WTC11 (cell line): ENCODE data around the gene NES. TPM values are rescaled to one million over a fixed set of nuclear protein-coding genes. Genes with fewer than 3 reads are reported as not detected.

ENCODE experiments used
- ATAC-seq: fragments of 200-7000 bp; cut with Tn5 transposase; 2 replicates; pipeline ENCODE4 v1.10.0; 2021; ENCODE audit warnings: mild to moderate bottlenecking, moderate library complexity
- CTCF ChIA-PET: fragments of 300-600 bp; sonication (Branson Sonifier 250); formaldehyde crosslinking; loops from one replicate; lab custom pipeline; 2021; ENCODE audit warnings: antibody characterized with exemption; lab: Charles Lee
- POLR2A ChIA-PET: fragments of 350-600 bp; sonication (Branson Sonifier 250); formaldehyde crosslinking; loops from one replicate; lab custom pipeline; 2021; ENCODE audit warnings: antibody characterized with exemption; lab: Charles Lee
- DNase-seq: peaks from one replicate; pipeline ENCODE4 v3.0.0; 2021; ENCODE audit warnings: low spot score
- H3K27ac Mint-ChIP-seq: 2 replicates; pipeline ENCODE4 v1.8.0; 2021; ENCODE audit warnings: mixed read lengths
- H3K27me3 Mint-ChIP-seq: 2 replicates; pipeline ENCODE4 v1.8.0; 2021; ENCODE audit warnings: low read depth, mild to moderate bottlenecking, moderate library complexity, mixed read lengths
- H3K36me3 Mint-ChIP-seq: 2 replicates; pipeline ENCODE4 v1.8.0; 2021; ENCODE audit warnings: mixed read lengths
- H3K4me1 Mint-ChIP-seq: 2 replicates; pipeline ENCODE4 v1.8.0; 2022; ENCODE audit warnings: mixed read lengths
- H3K4me3 Mint-ChIP-seq: 2 replicates; pipeline ENCODE4 v1.8.0; 2021; ENCODE audit warnings: mild to moderate bottlenecking, moderate library complexity, mixed read lengths
- H3K9me3 Mint-ChIP-seq: 2 replicates; pipeline ENCODE4 v1.8.0; 2021; ENCODE audit warnings: mixed read lengths
- E2F1 ChIP-seq: sonication (generic); formaldehyde crosslinking; IDR thresholded peaks from 2 replicates; pipeline ENCODE4 v1.8.0; 2022; ENCODE audit warnings: mild to moderate bottlenecking, missing genetic modification reagents
- EMX1 ChIP-seq: fragments of 250-450 bp; sonication (Bioruptor Pico); IDR thresholded peaks from 2 replicates; pipeline ENCODE4 v1.8.0; 2021; ENCODE audit warnings: mild to moderate bottlenecking
- ETV6 ChIP-seq: sonication (generic); formaldehyde crosslinking; IDR thresholded peaks from 2 replicates; pipeline ENCODE4 v1.8.1; 2022; ENCODE audit warnings: mild to moderate bottlenecking, missing genetic modification reagents
- GABPB1 ChIP-seq: sonication (generic); formaldehyde crosslinking; IDR thresholded peaks from 2 replicates; pipeline ENCODE4 v1.8.1; 2023; ENCODE audit warnings: mild to moderate bottlenecking, missing genetic modification reagents
- IRF2 ChIP-seq: sonication (generic); formaldehyde crosslinking; IDR thresholded peaks from 2 replicates; pipeline ENCODE4 v1.8.0; 2022; ENCODE audit warnings: low read depth, missing genetic modification reagents, borderline replicate concordance
- NFATC4 ChIP-seq: fragments of 250-450 bp; sonication (Bioruptor Pico); IDR thresholded peaks from 2 replicates; pipeline ENCODE4 v1.9.0; 2021; ENCODE audit warnings: mild to moderate bottlenecking
- NR1H2 ChIP-seq: sonication (generic); formaldehyde crosslinking; IDR thresholded peaks from 2 replicates; pipeline ENCODE4 v1.9.0; 2021; ENCODE audit warnings: mild to moderate bottlenecking, moderate library complexity, missing genetic modification reagents
- RORB ChIP-seq: fragments of 250-450 bp; sonication (Bioruptor Pico); IDR thresholded peaks from 2 replicates; pipeline ENCODE4 v1.9.0; 2021; ENCODE audit warnings: mild to moderate bottlenecking
- SMAD4 ChIP-seq: sonication (generic); formaldehyde crosslinking; IDR thresholded peaks from 2 replicates; pipeline ENCODE4 v1.8.0; 2022; ENCODE audit warnings: mild to moderate bottlenecking, missing genetic modification reagents
- SP1 ChIP-seq: sonication (generic); formaldehyde crosslinking; conservative IDR thresholded peaks from 2 replicates; pipeline ENCODE4 v1.8.1; 2022; ENCODE audit warnings: missing genetic modification reagents
- TEAD4 ChIP-seq: sonication (generic); formaldehyde crosslinking; IDR thresholded peaks from 2 replicates; pipeline ENCODE4 v1.8.0; 2022; ENCODE audit warnings: mild to moderate bottlenecking, missing genetic modification reagents
- TP53 ChIP-seq: sonication (generic); formaldehyde crosslinking; IDR thresholded peaks from 2 replicates; pipeline ENCODE4 v1.8.1; 2023; ENCODE audit warnings: mild to moderate bottlenecking, missing genetic modification reagents
- ZBTB21 ChIP-seq: sonication (generic); formaldehyde crosslinking; IDR thresholded peaks from 2 replicates; pipeline ENCODE4 v1.8.1; 2023; ENCODE audit warnings: mild to moderate bottlenecking, missing genetic modification reagents, borderline replicate concordance
- ZBTB43 ChIP-seq: sonication (generic); formaldehyde crosslinking; IDR thresholded peaks from 2 replicates; pipeline ENCODE4 v1.8.1; 2023; ENCODE audit warnings: mild to moderate bottlenecking, missing genetic modification reagents
- ZNF232 ChIP-seq: sonication (generic); formaldehyde crosslinking; IDR thresholded peaks from 2 replicates; pipeline ENCODE4 v1.8.0; 2022; ENCODE audit warnings: mild to moderate bottlenecking, missing genetic modification reagents
- total RNA-seq: library from RNA; stranded (reverse); gene quantifications from 3 replicates; pipeline ENCODE4 v1.2.3, GENCODE V29; 2021
- TF ChIP-seq, protein P1 (sequence below): sonication (generic); formaldehyde crosslinking; IDR thresholded peaks from 2 replicates; pipeline ENCODE4 v1.8.1; 2022; ENCODE audit warnings: low read depth, mild to moderate bottlenecking, moderate library complexity, missing genetic modification reagents, borderline replicate concordance
- TF ChIP-seq, protein P2 (sequence below): sonication (generic); formaldehyde crosslinking; IDR thresholded peaks from 2 replicates; pipeline ENCODE4 v1.8.1; 2023; ENCODE audit warnings: mild to moderate bottlenecking, moderate library complexity, missing genetic modification reagents
- TF ChIP-seq, protein P3 (sequence below): fragments of 250-450 bp; sonication (Bioruptor Pico); IDR thresholded peaks from 2 replicates; pipeline ENCODE4 v1.9.0; 2021; ENCODE audit warnings: mild to moderate bottlenecking, borderline replicate concordance
- TF ChIP-seq, protein P4 (sequence below): sonication (generic); formaldehyde crosslinking; IDR thresholded peaks from 2 replicates; pipeline ENCODE4 v1.8.0; 2023; ENCODE audit warnings: mild to moderate bottlenecking, missing genetic modification reagents
- TF ChIP-seq, protein P5 (sequence below): sonication (generic); formaldehyde crosslinking; IDR thresholded peaks from 2 replicates; pipeline ENCODE4 v1.8.0; 2023; ENCODE audit warnings: missing genetic modification reagents

NES gene
- total RNA-seq, 1 experiment from 2014 or later = 127 TPM

GRCh38 chr1:156675210-156676113 lies 1.7 kb downstream of the NES start (continued):
- TF ChIP-seq, protein P1, sequence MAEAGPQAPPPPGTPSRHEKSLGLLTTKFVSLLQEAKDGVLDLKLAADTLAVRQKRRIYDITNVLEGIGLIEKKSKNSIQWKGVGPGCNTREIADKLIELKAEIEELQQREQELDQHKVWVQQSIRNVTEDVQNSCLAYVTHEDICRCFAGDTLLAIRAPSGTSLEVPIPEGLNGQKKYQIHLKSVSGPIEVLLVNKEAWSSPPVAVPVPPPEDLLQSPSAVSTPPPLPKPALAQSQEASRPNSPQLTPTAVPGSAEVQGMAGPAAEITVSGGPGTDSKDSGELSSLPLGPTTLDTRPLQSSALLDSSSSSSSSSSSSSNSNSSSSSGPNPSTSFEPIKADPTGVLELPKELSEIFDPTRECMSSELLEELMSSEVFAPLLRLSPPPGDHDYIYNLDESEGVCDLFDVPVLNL (CRISPR knock-in tag) = no peak

GRCh38 chr1:156673387-156674121 lies 3.7 kb downstream of the NES start:
- Mint-ChIP-seq H3K4me3 (peak overlapping the region; percentile 76), H3K27ac (peak overlapping the region; percentile 97), H3K36me3 (peaks cover 27% of the 10 kb centered on the region), H3K4me1 (peaks cover 82% of the 10 kb centered on the region), H3K27me3 (peaks cover 19% of the 10 kb centered on the region), H3K9me3 (peaks cover 11% of the 10 kb centered on the region)
- ChIA-PET POLR2A (interaction anchor here (0.9 to 6.5 kb wide), 7 partner anchors 10 to 55 kb away, joined by 3 to 150 read pairs (median 7); partner anchors contain the start of genes BCAN, CRABP2, ISG20L2 and METTL25B), CTCF (interaction anchor here (0.6 to 13.4 kb wide), 15 partner anchors 9 to 219 kb away, joined by 3 to 437 read pairs (median 4); partner anchors contain the start of genes CRABP2 and HAPLN2)
- ATAC-seq (peak; percentile 75), DNase-seq (peak; percentile 92)
- TF ChIP-seq SP1 (peak; percentile 79), IRF2 (no peak), NFATC4 (CRISPR knock-in tag) (0 out of 2 replicates have a peak, but pooled peaks have one; percentile 55), TP53 (CRISPR knock-in tag) (no peak), GABPB1 (CRISPR knock-in tag) (no peak), TEAD4 (CRISPR knock-in tag) (peak; percentile 67; the same call in 1 of the 2 replicates), NR1H2 (no peak), ZBTB21 (CRISPR knock-in tag) (no peak), RORB (no peak), ZBTB43 (CRISPR knock-in tag) (peak; percentile 70; the same call in 1 of the 2 replicates), SMAD4 (CRISPR knock-in tag) (0 out of 2 replicates have a peak, but pooled peaks have one; percentile 62), ZNF232 (CRISPR knock-in tag) (0 out of 2 replicates have a peak, but pooled peaks have one; percentile 37), EMX1 (no peak), E2F1 (CRISPR knock-in tag) (no peak), ETV6 (CRISPR knock-in tag) (peak; percentile 89)
- TF ChIP-seq, protein P2, sequence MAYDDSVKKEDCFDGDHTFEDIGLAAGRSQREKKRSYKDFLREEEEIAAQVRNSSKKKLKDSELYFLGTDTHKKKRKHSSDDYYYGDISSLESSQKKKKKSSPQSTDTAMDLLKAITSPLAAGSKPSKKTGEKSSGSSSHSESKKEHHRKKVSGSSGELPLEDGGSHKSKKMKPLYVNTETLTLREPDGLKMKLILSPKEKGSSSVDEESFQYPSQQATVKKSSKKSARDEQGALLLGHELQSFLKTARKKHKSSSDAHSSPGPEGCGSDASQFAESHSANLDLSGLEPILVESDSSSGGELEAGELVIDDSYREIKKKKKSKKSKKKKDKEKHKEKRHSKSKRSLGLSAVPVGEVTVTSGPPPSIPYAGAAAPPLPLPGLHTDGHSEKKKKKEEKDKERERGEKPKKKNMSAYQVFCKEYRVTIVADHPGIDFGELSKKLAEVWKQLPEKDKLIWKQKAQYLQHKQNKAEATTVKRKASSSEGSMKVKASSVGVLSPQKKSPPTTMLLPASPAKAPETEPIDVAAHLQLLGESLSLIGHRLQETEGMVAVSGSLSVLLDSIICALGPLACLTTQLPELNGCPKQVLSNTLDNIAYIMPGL = no peak
- TF ChIP-seq, protein P3, sequence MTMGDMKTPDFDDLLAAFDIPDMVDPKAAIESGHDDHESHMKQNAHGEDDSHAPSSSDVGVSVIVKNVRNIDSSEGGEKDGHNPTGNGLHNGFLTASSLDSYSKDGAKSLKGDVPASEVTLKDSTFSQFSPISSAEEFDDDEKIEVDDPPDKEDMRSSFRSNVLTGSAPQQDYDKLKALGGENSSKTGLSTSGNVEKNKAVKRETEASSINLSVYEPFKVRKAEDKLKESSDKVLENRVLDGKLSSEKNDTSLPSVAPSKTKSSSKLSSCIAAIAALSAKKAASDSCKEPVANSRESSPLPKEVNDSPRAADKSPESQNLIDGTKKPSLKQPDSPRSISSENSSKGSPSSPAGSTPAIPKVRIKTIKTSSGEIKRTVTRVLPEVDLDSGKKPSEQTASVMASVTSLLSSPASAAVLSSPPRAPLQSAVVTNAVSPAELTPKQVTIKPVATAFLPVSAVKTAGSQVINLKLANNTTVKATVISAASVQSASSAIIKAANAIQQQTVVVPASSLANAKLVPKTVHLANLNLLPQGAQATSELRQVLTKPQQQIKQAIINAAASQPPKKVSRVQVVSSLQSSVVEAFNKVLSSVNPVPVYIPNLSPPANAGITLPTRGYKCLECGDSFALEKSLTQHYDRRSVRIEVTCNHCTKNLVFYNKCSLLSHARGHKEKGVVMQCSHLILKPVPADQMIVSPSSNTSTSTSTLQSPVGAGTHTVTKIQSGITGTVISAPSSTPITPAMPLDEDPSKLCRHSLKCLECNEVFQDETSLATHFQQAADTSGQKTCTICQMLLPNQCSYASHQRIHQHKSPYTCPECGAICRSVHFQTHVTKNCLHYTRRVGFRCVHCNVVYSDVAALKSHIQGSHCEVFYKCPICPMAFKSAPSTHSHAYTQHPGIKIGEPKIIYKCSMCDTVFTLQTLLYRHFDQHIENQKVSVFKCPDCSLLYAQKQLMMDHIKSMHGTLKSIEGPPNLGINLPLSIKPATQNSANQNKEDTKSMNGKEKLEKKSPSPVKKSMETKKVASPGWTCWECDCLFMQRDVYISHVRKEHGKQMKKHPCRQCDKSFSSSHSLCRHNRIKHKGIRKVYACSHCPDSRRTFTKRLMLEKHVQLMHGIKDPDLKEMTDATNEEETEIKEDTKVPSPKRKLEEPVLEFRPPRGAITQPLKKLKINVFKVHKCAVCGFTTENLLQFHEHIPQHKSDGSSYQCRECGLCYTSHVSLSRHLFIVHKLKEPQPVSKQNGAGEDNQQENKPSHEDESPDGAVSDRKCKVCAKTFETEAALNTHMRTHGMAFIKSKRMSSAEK (CRISPR knock-in tag) = no peak
- TF ChIP-seq, protein P4, sequence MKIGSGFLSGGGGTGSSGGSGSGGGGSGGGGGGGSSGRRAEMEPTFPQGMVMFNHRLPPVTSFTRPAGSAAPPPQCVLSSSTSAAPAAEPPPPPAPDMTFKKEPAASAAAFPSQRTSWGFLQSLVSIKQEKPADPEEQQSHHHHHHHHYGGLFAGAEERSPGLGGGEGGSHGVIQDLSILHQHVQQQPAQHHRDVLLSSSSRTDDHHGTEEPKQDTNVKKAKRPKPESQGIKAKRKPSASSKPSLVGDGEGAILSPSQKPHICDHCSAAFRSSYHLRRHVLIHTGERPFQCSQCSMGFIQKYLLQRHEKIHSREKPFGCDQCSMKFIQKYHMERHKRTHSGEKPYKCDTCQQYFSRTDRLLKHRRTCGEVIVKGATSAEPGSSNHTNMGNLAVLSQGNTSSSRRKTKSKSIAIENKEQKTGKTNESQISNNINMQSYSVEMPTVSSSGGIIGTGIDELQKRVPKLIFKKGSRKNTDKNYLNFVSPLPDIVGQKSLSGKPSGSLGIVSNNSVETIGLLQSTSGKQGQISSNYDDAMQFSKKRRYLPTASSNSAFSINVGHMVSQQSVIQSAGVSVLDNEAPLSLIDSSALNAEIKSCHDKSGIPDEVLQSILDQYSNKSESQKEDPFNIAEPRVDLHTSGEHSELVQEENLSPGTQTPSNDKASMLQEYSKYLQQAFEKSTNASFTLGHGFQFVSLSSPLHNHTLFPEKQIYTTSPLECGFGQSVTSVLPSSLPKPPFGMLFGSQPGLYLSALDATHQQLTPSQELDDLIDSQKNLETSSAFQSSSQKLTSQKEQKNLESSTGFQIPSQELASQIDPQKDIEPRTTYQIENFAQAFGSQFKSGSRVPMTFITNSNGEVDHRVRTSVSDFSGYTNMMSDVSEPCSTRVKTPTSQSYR (CRISPR knock-in tag) = 0 out of 2 replicates have a peak, but pooled peaks have one; percentile 78
- TF ChIP-seq, protein P5, sequence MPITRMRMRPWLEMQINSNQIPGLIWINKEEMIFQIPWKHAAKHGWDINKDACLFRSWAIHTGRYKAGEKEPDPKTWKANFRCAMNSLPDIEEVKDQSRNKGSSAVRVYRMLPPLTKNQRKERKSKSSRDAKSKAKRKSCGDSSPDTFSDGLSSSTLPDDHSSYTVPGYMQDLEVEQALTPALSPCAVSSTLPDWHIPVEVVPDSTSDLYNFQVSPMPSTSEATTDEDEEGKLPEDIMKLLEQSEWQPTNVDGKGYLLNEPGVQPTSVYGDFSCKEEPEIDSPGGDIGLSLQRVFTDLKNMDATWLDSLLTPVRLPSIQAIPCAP = no peak
